ENCODE results near the gene DPH2.

DNA sequence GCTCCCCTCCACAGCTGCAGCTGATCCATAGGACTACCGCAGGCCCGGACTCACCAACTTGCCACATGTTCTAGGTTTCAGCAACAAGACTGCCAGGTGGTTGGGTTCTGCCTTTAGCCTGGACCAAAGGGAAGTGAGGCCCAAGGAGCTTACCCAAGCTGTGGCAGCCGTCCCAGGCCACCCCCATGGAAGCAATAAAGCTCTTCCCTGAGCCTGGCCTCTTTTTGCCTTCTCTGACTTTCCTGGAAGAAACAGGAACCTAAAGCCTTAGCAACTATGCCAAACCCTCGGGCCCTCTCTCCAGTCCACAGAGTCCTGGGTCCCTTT lies 38.9 kb upstream of the DPH2 start:
- TF ChIP-seq, protein P1, sequence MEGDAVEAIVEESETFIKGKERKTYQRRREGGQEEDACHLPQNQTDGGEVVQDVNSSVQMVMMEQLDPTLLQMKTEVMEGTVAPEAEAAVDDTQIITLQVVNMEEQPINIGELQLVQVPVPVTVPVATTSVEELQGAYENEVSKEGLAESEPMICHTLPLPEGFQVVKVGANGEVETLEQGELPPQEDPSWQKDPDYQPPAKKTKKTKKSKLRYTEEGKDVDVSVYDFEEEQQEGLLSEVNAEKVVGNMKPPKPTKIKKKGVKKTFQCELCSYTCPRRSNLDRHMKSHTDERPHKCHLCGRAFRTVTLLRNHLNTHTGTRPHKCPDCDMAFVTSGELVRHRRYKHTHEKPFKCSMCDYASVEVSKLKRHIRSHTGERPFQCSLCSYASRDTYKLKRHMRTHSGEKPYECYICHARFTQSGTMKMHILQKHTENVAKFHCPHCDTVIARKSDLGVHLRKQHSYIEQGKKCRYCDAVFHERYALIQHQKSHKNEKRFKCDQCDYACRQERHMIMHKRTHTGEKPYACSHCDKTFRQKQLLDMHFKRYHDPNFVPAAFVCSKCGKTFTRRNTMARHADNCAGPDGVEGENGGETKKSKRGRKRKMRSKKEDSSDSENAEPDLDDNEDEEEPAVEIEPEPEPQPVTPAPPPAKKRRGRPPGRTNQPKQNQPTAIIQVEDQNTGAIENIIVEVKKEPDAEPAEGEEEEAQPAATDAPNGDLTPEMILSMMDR (IDR thresholded peaks at IDR 0.05; ENCODE audit: poor library complexity, severe bottlenecking): no peak
- TF ChIP-seq POLR2AphosphoS5 (IDR thresholded peaks at IDR 0.05) (no peak), EP300 (conservative IDR thresholded peaks at IDR 0.05; ENCODE audit: poor library complexity, severe bottlenecking) (no peak), TAF1 (IDR thresholded peaks at IDR 0.05; ENCODE audit: low read depth) (no peak), SMC3 (conservative IDR thresholded peaks at IDR 0.05; ENCODE audit: poor library complexity) (no peak), RAD21 (conservative IDR thresholded peaks at IDR 0.05) (no peak), EZH2 (IDR thresholded peaks at IDR 0.05; ENCODE audit: borderline replicate concordance, insufficient read depth, low read length, poor library complexity, severe bottlenecking) (no peak)
